NCI-H526 treated with DMSO at 0.1 percent for 48 hours (cell line): ENCODE results near the gene SLIT3.

Source experiments
- DNase-seq: peaks from one replicate; lab custom pipeline; 2025; lab: John Stamatoyannopoulos, UW

The SLIT3 gene

DNA sequence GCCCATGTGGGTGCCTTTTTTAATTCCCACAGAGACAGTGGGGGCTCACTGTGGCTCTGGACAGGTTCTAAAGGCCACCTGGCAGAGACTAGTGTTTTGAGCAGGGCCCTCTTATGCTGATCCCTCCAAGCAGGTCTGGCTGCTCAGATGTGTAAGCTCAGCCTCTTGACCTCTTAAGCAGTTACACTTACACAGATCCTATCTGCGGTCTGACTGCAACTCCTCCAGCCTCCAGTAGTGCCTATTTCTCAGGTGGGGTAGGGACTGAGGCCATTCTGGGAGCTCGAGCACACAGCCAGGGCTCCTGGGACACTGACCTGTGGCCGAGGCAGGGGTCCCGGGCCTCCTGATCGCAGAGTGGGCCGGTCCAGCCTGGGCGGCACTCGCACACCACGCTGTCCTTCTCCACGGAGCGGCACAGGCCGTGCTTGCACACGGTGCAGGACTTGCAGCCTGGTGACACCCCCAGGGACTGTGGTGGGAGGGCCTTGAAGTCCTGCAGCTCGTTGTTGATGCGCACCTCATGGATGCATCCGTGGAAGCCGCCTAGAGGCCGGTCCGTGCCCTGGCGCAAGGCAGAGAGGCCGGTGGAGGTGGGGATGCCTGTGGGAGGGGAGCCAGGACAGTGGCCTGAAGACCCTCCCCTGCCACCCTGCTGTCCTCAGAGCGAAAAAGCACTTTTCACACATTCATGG is 629.9 kb downstream of the SLIT3 start:
- DNase-seq = no peak

DNA sequence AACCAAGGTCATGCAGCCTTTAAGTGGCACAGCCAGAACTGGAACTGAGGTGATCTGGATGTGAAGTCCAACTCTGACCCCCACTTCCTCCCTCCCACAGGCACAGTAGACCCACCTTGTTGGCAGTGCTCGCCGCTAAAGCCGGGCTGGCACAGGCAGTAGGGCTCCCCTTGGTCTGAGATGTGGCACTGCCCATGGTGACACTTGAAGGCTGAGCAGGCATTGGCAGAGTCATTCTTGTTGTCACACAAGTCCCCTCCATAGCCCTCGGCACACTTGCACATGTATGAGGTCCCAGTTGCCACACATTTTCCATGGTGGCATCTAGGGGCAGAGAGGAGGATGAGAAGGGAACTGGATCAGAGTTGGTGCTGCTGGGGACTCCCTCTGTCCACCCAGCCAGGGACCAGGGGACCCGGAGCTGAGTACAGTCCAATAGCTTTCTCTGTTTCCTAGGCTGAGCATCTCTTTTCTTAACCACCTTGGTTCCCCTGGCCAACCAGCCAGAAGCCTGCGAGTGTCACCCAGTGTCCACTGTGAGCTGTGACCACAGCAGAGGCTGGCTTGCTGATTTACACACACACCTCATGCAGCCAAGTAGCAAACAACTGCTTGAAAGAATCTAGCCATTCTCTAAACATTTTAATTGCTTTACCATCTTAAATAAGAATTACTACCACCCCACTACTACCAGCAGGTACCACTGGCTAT is 631.1 kb downstream of the SLIT3 start:
- no peak for DNase-seq

DNA sequence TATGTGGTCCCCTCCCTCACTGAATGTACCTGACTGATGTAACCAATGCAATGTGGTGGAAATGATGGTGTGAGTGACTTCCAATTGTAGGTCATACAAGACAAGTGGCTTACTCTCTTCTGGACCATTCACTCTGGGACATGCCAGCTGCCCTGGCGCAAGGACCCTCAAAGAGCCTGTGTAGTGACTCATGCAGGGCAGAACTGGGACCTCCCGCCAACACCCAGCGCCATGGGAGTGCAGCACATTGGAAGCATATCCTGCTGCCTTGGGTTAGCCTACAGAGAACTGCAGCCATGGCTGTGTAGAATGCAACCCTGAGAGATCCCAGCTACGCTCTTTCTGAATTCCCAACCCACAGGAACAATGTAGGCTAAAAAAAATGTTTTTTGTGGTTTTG is 631.8 kb downstream of the SLIT3 start:
- DNase-seq = no peak

DNA sequence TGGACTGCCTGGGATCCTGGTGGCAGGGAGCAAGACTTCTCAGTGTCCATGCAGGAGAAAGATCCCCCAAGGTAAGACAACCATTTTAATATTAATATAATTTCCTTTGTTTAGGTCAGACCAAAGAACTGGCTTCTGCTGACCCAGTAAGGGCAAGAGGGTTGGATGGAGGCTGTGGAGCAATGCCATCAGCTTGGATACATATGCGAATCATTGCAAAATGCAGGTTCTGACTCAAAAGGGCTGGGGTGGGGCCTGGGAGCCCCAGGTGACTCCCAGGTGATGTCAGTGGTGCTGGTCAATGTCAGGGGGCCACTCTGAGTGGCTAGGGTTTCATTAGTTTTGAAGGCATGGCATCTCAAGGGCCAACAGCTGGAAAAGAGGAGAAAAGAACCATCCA is 632.9 kb downstream of the SLIT3 start:
- DNase-seq = no peak

DNA sequence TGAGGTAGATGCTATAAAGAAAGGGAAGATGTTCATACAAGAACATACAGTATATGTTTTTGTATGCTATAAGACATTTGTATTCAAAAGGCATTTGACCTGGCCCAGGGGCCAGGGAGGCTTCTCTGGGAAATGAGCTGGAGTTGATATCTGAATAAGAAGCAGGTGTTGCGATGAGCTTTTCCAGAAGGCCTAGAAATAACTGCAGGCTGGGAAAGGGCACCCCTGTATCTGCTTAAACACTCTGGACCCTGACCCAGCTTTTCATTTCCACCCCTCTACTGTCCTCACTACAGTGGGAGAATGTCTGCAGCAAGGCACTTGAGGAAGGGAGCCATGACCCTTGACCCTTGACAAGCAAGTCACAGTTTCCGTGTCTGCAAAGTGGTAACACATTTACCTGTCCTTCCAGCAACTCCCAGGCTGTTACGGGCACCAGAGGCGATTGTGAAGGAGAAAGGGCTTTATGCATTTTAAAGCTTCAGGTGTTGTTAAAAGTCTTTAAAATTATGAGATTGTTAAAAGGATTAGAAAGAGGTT is 633.6 kb downstream of the SLIT3 start:
- no peak for DNase-seq

DNA sequence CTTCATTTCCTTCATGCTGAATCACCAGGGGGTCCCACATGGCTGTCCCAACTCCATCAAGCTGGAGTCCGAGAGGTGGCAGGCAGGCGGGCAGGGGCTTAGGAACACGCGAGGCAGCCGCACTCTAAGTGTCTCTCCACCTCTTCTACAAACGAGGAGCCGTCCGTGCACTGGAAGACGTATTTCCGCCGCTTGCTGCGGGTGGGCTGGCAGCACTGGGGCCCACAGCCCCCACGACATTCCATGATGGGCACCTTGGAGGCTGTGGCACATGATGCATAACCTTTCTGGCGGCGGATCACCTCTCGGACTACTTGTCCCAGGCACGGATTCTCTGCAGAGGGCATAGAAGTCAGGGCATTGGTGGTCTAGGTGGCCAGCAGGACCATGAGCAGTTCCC is 634.6 kb downstream of the SLIT3 start:
- DNase-seq = no peak

DNA sequence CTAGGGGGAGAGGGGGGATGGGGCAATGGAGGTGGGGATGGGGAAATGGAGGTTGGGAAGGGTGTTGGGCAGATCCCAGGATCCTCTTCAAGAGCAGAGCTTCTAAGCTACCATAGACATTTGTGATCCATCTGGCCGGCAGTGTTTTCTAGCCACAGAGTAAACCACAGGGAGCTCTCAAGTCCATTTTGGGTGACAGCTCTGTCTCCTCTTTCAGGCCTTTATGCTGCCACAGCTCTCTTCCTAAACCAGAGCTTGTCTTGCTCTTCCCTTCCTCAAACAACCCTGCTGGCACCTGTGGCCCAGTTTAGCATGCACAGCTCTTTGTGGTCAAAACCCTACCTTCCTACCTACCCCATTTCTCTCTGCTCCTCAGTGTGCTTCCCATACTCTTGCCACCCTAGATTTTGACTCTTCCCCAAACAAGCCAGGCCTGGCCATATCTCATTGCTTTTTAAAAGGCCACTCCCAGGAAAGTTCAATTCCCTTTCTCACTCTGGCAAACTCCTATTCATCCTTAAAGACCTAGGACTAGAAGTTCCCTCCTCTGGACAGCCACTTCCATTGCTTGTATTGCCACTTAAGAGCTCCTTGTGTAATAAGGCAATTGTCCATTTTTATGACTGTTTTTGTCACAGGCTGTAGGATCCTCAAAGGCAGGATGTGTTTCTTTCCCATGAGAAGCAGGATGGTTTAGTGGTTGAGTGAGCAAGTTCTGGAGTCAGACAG is 637.5 kb downstream of the SLIT3 start:
- DNase-seq = no peak

DNA sequence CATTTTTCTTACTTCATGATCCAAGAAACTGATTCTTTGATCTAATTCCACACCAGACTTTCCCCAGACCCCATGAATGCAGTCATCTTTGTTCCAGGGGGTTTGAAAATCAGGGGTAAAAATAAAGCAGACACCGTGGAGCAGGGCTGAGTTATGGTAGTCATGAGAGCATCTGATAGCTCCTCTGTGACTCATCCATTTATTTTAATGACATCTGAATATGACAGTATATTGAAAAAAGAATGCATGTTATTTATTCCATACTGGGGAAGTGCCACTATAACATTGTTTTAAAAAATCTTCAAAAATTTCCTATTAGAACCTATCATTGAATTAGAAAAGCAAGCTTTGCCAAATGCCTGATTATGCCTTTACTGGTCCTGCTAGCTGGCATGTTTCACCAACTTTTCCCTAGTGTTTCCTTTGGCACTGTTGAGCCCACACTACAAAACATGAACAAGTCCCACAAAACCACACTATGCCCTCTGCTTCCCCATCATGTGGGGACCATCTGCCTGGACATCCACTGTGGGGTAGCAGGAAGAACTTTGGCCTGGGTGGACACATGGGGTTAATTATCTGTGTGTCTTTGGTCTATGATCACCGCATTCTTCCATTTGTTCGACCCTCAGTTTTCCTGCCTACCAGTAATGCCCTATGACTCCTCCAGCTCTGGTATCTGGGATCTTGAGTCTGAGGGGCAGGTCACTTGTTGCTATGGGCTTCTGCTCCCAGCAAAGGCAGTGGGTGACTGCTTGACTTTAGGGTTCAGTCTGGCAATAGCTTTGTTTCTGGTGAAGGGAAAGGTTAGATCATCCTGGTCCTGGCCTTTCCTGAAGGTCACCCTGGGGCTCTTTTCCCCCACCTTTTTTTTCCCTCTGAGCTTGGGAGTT is 639.1 kb downstream of the SLIT3 start:
- DNase-seq = no peak

DNA sequence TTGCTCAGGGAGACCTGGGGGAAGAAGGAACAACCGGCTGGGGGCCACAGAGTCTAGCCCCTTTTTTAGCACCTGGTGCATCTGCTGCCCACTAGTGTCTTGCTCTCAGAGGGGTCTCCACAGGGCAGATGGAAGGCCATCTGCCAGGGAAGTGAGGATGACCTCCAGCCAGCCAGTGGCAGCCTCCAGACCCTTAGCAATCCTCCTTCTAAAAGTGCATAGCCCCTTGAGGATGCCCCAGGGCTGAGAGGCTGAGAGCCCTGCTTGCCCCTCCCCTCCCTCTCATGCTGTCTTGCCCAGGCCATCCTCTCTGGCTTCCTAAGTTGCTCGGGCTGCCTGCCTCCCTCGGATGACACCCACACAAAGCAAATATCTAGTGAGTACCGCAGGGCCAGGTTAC is 640.2 kb downstream of the SLIT3 start:
- DNase-seq = no peak

DNA sequence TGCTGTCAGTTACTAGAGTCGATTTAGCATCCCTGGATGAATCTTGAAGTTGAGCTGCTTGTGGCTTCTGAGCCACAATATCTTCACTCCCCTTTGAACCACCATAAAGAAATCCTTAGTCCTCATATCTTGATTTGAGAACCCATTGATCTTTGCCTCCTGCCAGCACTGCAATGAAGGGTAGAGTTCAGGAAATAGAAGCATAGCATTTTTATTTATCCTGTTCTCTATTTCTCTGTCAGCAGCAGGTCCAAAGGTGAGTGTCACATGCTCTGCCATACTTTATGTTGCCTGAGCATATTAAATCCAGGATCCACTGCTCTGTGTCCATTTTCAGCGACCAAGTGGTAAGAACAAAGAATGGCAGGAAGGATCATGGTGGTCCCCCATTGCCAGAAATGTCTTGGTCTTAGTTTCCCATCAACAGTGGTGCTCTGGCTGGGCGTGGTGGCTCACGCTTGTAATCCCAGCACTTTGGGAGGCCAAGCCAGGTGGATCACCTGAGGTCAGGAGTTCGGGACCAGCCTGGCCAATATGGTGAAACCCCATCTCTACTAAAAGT is 641.6 kb downstream of the SLIT3 start:
- DNase-seq = no peak

DNA sequence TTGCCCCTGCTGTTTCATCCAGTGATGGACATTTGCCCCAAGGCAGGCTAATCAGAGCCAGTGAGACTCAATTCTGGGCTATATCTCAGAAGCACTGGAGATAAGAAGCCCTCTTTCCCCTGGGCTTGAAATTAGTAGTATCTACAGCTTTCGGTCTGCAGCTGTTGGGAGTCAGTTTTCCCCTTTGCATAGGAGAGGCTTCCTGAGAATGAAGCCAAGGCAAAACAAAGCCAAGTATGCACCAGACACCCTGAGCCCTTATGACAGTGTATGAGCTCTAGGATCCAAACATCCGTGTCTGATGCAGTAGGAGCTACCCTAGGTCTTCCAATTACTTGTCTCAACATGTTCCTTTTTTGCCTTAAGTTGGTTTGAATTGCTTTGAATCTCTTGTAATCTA is 642.5 kb downstream of the SLIT3 start:
- no peak for DNase-seq

DNA sequence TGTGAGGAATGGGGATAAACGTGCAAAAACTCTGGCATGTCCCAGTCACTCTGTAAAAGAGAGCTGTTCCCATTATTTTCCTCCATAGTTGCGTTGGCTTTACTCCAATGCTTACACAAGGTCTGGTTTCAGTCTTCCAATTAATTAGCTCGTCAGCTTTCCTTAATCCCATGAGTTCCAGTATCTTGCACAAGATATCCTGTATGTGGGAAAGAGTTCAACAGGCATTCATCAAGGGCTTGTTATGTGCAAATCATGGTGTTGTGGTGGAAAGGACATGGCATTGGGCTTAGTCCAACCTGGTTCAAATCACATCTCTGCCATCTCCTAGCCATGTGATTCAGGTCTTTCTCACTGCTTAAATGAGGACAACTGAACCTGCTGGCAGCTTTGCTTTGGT is 644.3 kb downstream of the SLIT3 start:
- no peak for DNase-seq

DNA sequence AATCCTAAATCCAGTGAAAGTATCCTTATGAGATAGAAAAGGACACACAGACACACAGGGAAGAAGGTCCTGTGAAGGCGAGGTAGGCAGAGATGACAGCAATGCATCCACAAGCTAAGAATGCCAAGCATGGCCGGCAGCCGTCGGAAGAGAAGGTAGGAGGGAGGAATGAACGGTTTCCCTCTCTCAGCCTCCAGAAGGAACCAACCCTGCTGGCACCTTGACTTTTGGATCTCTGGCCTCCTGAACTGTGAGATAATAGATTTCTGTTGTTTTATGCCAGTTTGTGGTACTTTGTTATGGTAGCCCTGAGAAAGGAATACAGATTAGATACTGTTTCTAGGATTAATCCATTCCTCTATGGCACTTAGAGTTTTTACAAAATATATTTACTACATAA is 645.6 kb downstream of the SLIT3 start:
- DNase-seq = no peak

DNA sequence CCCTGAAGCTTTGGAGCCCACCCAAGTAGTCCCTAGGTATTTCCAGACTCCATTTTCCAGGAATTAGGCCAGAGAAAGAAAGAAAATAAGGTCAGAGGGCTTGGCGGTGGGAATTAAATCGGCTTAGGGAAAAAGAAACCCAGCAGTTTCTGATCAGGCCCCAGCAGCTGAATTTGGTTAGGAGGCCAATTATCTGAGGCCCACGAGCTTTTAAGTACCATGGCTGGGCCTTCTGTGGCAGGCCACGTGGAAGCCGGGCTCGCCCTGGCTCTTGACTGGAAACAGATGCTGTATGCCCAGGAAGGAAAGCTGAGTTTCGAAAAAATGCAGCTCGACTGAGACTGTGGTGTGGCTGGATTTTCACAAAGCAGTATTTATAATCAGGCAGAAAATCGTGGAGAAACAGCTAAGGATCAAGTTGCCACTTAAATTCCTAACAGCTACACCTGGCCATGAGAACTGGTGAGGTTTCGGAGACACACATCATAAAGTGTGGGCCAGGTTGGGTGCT is 646.7 kb downstream of the SLIT3 start:
- DNase-seq = no peak

DNA sequence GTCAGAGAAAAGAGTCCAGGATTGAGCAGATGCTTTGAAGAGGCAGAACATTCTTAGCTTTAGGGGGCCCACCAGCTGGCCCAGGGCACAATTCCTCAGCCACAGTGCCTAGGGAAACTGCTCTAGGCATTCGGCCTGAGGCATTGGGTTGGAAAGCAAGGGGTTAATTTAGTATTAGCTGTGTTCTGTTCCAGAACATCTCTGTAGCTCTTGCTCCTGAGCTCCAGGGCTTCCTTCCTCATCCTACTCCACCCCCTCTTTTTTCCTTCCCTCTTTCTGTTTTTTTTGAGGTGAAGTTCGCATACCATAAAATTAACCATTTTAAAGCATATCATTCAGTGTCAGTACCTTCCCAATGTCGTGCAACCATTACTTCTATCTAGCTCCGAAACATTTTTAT is 647.3 kb downstream of the SLIT3 start:
- no peak for DNase-seq

DNA sequence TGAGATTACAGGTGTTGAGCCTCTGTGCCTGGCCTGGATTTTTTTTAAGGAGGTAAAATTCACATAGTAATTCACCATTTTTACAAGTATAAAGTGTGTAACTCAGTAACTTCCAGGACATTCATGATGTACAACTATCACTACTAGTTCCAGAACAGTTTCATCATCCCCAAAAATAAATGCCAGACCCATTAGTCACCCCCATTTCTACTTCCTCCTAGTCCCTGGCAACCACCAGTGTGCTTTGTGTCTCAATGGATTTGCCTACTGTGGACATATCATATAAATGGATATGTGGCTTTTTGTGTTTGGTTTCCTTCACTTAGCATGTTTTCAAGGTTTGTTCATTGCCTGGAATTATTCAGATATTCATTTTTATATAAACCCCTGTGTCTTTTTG is 649.3 kb downstream of the SLIT3 start:
- DNase-seq = no peak

DNA sequence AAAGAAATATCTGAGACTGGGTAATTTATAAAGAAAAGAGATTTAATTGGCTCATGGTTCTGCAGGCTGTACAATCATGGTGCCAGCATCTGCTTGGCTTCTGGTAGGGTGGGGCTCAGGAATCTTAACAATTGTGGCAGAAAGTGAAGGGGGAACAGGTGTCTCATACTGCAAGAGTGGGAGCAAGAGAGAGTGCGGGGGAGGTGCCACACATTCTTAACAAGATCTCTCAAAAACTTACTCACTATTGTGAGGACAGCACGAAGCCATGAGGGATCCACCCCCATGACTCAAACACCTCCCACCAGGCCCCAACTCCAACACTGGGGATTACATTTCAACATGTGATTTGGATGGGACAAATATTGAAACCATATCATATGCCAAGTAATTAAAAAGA is 651.6 kb downstream of the SLIT3 start:
- no peak for DNase-seq

DNA sequence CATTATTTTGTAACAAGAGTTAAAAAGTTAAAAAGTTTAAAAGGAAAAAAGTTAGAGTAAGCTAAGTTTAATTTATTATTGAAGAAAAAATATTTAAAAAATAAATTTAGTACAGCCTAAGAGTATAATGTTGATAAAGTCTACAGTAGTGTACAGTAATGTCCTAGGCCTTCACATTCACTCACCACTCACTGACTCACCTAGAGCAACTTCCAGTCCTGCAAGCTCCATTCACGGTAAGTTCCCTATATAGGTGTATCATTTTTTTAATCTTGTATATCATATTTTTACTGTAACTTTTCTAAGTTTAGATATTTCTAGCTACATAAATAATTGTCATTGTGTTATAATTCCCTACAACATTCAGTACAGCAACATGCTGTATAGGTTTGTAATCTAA is 652.4 kb downstream of the SLIT3 start:
- DNase-seq = no peak

DNA sequence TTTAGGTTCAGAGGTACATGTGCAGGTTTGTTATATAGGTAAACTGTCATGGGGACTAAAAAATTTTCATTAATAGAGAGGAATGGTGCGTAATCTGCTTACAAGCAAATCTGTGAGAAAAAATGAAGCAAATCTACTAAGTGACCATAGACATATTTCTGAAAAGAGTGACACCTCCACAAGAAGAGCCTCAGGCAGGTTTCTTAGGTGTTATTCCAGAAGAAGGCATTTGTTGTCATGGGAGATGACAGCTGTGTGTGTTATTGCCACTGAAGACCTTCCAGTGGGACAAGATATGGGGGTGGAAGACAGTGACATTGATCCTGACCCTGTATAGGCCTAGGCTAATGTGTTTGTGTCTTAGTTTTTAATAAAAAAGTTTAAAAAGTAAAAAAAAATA is 652.9 kb downstream of the SLIT3 start:
- no peak for DNase-seq

DNA sequence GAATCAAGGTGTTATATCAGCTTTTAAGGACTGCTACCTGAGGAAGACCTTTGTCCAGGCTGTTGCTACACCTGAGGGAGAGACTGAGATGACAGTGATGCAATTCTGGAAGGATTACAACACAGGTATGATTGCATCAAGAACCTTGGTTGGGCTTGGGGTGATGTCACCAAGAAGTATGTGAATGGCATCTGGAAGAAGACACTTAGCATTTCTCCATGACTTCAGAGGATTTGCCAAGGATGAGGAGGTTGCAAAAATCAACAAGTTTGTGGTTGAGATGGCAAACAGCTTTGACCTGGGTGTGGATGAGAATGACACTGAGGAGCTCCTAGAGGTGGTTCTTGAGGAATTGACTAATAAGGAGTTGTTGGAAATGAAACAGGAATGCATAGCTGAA is 653.9 kb downstream of the SLIT3 start:
- DNase-seq = no peak

DNA sequence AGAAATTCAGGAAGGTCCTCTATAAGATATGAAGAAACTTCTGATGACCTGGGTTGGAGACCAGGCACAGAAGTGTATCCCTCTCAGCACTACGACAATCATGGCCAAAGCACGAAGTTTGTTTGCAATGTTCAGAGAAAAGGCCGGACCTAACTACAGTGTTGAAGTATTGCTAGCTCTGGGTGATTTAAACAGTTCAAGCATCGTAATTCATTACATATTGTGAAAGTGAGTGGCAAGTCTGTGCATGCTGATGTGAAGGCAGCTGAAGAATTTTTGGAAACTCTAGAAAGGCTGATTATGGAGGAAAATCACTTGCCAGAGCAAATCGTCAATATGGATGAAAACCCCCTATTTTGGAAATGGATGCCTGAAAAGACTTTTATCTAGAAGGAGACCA is 654.6 kb downstream of the SLIT3 start:
- DNase-seq = no peak

DNA sequence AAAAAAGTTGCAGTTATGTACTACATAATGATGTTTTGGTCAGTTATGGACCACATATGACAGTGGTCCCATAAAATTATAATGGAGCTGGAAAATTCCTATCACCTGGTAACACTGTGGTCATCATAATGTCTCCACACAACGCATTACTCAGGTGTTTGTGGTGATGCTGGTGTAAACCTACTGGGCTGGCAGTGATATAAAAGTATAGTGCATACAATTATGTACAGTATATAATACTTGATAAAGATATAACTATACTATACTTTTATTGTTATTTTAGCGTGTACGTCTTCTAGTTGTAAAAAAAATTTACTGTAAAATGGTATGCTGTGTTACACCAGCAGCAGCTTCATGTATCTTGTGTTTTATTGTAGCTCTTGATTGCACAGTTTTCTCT is 655.7 kb downstream of the SLIT3 start:
- no peak for DNase-seq
